Tibial nerve (tissue), 4 donors: ENCODE measurements around the gene MED13L. TPM values are rescaled to one million over a fixed set of nuclear protein-coding genes. Genes with fewer than 3 reads are reported as not detected.

Source experiments
- DNase-seq, 2 donors: peaks; one replicate each; pipeline ENCODE4 v3.0.0-alpha.2; 2019; ENCODE audit warnings: low spot score in 2 of 2
- H3K27ac ChIP-seq, 4 donors: fragments of 200-600 bp; sonication (generic) in 3 of 4; one replicate each; pipeline ENCODE4 v1.5.1; 2017 to 2019; ENCODE audit warnings: mild to moderate bottlenecking in 1 of 4
- H3K27me3 ChIP-seq, 2 donors: fragments of 200-600 bp; sonication (generic) in 1 of 2; one replicate each; pipeline versions ENCODE4 v1.5.1 to v1.6.0; 2017 to 2019
- H3K36me3 ChIP-seq, 3 donors: fragments of 200-600 bp; sonication (generic); one replicate each; pipeline ENCODE4 v1.5.1; 2018 to 2019
- H3K4me1 ChIP-seq, 4 donors: fragments of 200-600 bp; sonication (generic) in 3 of 4; one replicate each; pipeline ENCODE4 v1.5.1; 2017 to 2019
- H3K4me3 ChIP-seq, 4 donors: fragments of 200-600 bp; sonication (generic) in 3 of 4; one replicate each; pipeline ENCODE4 v1.5.1; 2017 to 2019; ENCODE audit warnings: mild to moderate bottlenecking in 1 of 4, moderate library complexity in 1 of 4
- H3K9me3 ChIP-seq, 4 donors: fragments of 200-600 bp; sonication (generic) in 3 of 4; one replicate each; pipeline ENCODE4 v1.5.1; 2017 to 2019
- CTCF ChIP-seq, 5 experiments: fragments of 200-600 bp in 3 of 5; fragments of 450-650 bp in 2 of 5; sonication (generic) in 3 of 5; IDR thresholded peaks; one replicate each; pipeline ENCODE4 v1.5.1; 2016 to 2019; ENCODE audit warnings: antibody characterized with exemption in 5 of 5, mild to moderate bottlenecking in 3 of 5, moderate library complexity in 2 of 5
- EP300 ChIP-seq, 2 donors: sonication (generic); formaldehyde crosslinking; IDR thresholded peaks; one replicate each; pipeline ENCODE4 v1.6.1; 2017; ENCODE audit warnings: antibody characterized with exemption in 2 of 2, mild to moderate bottlenecking in 1 of 2
- POLR2A ChIP-seq, 2 donors: fragments of 450-650 bp; IDR thresholded peaks; one replicate each; pipeline ENCODE4 v1.6.1; 2017; ENCODE audit warnings: antibody characterized with exemption in 2 of 2, mild to moderate bottlenecking in 2 of 2, moderate library complexity in 2 of 2
- WGBS, 2 donors: methylation state at CpG; one replicate each; pipeline ENCODE4 v1.1.5; 2018; 5-methylcytosine and 5-hydroxymethylcytosine counted together
- total RNA-seq, 4 donors: library from RNA; depleted of rRNA; stranded (reverse); fragments of >200 nt; gene quantifications; one replicate each; pipeline ENCODE4 v1.1.0, GENCODE V29; 2016

Gene MED13L
- total RNA-seq, 4 donors from 2014 or later, result 138 to 234 (median 218) TPM

GRCh38 chr12:116002890-116003536 is 274.5 kb downstream of the MED13L start:
- 95% methylated on average over 6 of the region's 6 CpGs for WGBS, 2 donors
- Histone ChIP-seq H3K27ac (peak overlapping the region in 1 of 4 donors; percentile 27), H3K36me3 (peaks cover 0 to 48% (median 6%) of the 10 kb centered on the region in 3 donors), H3K4me3 (no peak overlapping the region), H3K9me3 (no peaks in the 10 kb centered on the region), H3K4me1 (peaks cover 0 to 51% (median 7%) of the 10 kb centered on the region in 4 donors), H3K27me3 (no peaks in the 10 kb centered on the region)
- peak in 1 of 2 donors; percentile 54 for DNase-seq
- TF ChIP-seq EP300 (IDR thresholded peaks at IDR 0.05), result peak in 1 of 2 donors; percentile 85
- TF ChIP-seq POLR2A (IDR thresholded peaks at IDR 0.05), result no peak

GRCh38 chr12:116000252-116000651 is 277.2 kb downstream of the MED13L start:
- H3K36me3 ChIP-seq, result peaks cover 0 to 43% (median 6%) of the 10 kb centered on the region in 3 donors

GRCh38 chr12:115999582-115999981 is 277.9 kb downstream of the MED13L start:
- H3K4me3 ChIP-seq, result no peak overlapping the region
- H3K4me1 ChIP-seq, result peaks cover 0 to 56% (median 7%) of the 10 kb centered on the region in 4 donors
- peak overlapping the region in 1 of 4 donors; percentile 68 for H3K27ac ChIP-seq
- DNase-seq, result no peak
- 86 to 87% methylated on average over 2 of the region's 2 CpGs for WGBS, 2 donors
- no peaks in the 10 kb centered on the region for H3K27me3 ChIP-seq
- H3K36me3 ChIP-seq, result peaks cover 0 to 44% (median 6%) of the 10 kb centered on the region in 3 donors
- H3K9me3 ChIP-seq, result no peaks in the 10 kb centered on the region
- TF ChIP-seq POLR2A (IDR thresholded peaks at IDR 0.05) (no peak), CTCF (IDR thresholded peaks at IDR 0.05) (no peak), EP300 (IDR thresholded peaks at IDR 0.05) (no peak)

More at GRCh38 chr12:116000252-116000651, 277.2 kb downstream of the MED13L start:
- H3K4me3 ChIP-seq, result no peak overlapping the region
- TF ChIP-seq POLR2A (IDR thresholded peaks at IDR 0.05), result no peak
- no peak for TF ChIP-seq EP300 (IDR thresholded peaks at IDR 0.05)
- no peak for TF ChIP-seq CTCF (IDR thresholded peaks at IDR 0.05)
- WGBS, 2 donors, result 59 to 64% methylated on average over 5 of the region's 5 CpGs
- no peak for DNase-seq
- H3K9me3 ChIP-seq, result no peaks in the 10 kb centered on the region
- H3K27me3 ChIP-seq, result no peaks in the 10 kb centered on the region
- H3K27ac ChIP-seq, result peak overlapping the region in 1 of 4 donors; percentile 68
- peaks cover 0 to 56% (median 7%) of the 10 kb centered on the region in 4 donors for H3K4me1 ChIP-seq

GRCh38 chr12:115998794-115999478 is 278.6 kb downstream of the MED13L start:
- Histone ChIP-seq H3K27ac (peak overlapping the region in 2 of 4 donors; percentile 29 to 68), H3K4me1 (peaks cover 0 to 50% (median 7%) of the 10 kb centered on the region in 4 donors), H3K27me3 (no peaks in the 10 kb centered on the region), H3K9me3 (no peaks in the 10 kb centered on the region), H3K4me3 (no peak overlapping the region), H3K36me3 (peaks cover 0 to 48% (median 6%) of the 10 kb centered on the region in 3 donors)
- TF ChIP-seq EP300 (IDR thresholded peaks at IDR 0.05), result no peak
- no peak for TF ChIP-seq CTCF (IDR thresholded peaks at IDR 0.05)
- TF ChIP-seq POLR2A (IDR thresholded peaks at IDR 0.05), result no peak
- WGBS, 2 donors, result 54 to 62% methylated on average over 10 of the region's 10 CpGs
- DNase-seq, result no peak

GRCh38 chr12:115998119-115998633 is 279.3 kb downstream of the MED13L start:
- Histone ChIP-seq H3K4me3 (no peak overlapping the region), H3K36me3 (peaks cover 0 to 52% (median 6%) of the 10 kb centered on the region in 3 donors), H3K9me3 (no peaks in the 10 kb centered on the region), H3K4me1 (peaks cover 0 to 42% (median 7%) of the 10 kb centered on the region in 4 donors), H3K27me3 (no peaks in the 10 kb centered on the region), H3K27ac (peak overlapping the region in 2 of 4 donors; percentile 29 to 68)
- DNase-seq, result no peak
- 50 to 58% methylated on average over 3 of the region's 3 CpGs for WGBS, 2 donors
- TF ChIP-seq EP300 (IDR thresholded peaks at IDR 0.05) (peak in 1 of 2 donors; percentile 11), POLR2A (IDR thresholded peaks at IDR 0.05) (no peak), CTCF (IDR thresholded peaks at IDR 0.05) (peak; percentile 62 to 84 (median 82))
